Esophagus (tissue), 2 donors: ENCODE results near the gene ALDH9A1. TPM values are rescaled to one million over a fixed set of nuclear protein-coding genes. Genes with fewer than 3 reads are reported as not detected.
A peak's percentile ranks its signal among the peaks of the same experiment; 100 is the strongest.
"Not testable (repeated sequence)": the region's sequence is repeated elsewhere in the genome, so short reads cannot be mapped to it uniquely, and the experiment has no call there.

Experiments
- H3K27ac ChIP-seq, 2 donors: one replicate each; pipeline ENCODE4 v1.5.1; 2013; ENCODE audit warnings: low read depth in 2 of 2, mild to moderate bottlenecking in 2 of 2, inconsistent platforms in 1 of 2, low read length in 1 of 2, moderate library complexity in 1 of 2
- H3K27me3 ChIP-seq, 2 donors: one replicate each; pipeline ENCODE4 v1.6.1; 2013; ENCODE audit warnings: low read length in 2 of 2, control low read depth in 1 of 2, mild to moderate bottlenecking in 1 of 2; ENCODE audit not compliant: insufficient read depth in 2 of 2, control insufficient read depth in 1 of 2
- H3K36me3 ChIP-seq, 2 donors: one replicate each; pipeline ENCODE4 v1.6.1; 2013; ENCODE audit warnings: low read length in 1 of 2; ENCODE audit not compliant: control insufficient read depth in 2 of 2, insufficient read depth in 2 of 2
- H3K4me1 ChIP-seq, 2 donors: one replicate each; pipeline ENCODE4 v1.6.1; 2013; ENCODE audit warnings: low read length in 1 of 2; ENCODE audit not compliant: control insufficient read depth in 2 of 2, insufficient read depth in 2 of 2
- H3K4me3 ChIP-seq, 2 donors: one replicate each; pipeline ENCODE4 v1.5.1; 2013; ENCODE audit warnings: low read length in 2 of 2, mild to moderate bottlenecking in 2 of 2, low read depth in 1 of 2, moderate library complexity in 1 of 2
- H3K9me3 ChIP-seq, 2 donors: one replicate each; pipeline ENCODE4 v1.6.1; 2013; ENCODE audit warnings: mild to moderate bottlenecking in 2 of 2, low read depth in 1 of 2, low read length in 1 of 2, moderate library complexity in 1 of 2; ENCODE audit not compliant: control insufficient read depth in 2 of 2, insufficient read depth in 1 of 2
- WGBS, 2 donors: extraction: QIAGEN DNeasy Blood & Tissue Kit; methylation state at CpG; one replicate each; pipeline ENCODE4 v1.1.7; 2013; 5-methylcytosine and 5-hydroxymethylcytosine counted together
- polyA plus RNA-seq, 2 donors: library from polyadenylated mRNA; stranded (reverse); fragments of 200-250 nt; gene quantifications; one replicate each; pipeline ENCODE4 v1.2.3, GENCODE V29; 2013
- donor health status: healthy with polysubstance abuse.
- donor health status: Bipolar disorder and iron deficiency.

ALDH9A1 gene
- polyA plus RNA-seq: 100 to 1,000 TPM in 1 of 2 donors, 10 to 100 TPM in 1; 60.4 to 113 TPM

DNA sequence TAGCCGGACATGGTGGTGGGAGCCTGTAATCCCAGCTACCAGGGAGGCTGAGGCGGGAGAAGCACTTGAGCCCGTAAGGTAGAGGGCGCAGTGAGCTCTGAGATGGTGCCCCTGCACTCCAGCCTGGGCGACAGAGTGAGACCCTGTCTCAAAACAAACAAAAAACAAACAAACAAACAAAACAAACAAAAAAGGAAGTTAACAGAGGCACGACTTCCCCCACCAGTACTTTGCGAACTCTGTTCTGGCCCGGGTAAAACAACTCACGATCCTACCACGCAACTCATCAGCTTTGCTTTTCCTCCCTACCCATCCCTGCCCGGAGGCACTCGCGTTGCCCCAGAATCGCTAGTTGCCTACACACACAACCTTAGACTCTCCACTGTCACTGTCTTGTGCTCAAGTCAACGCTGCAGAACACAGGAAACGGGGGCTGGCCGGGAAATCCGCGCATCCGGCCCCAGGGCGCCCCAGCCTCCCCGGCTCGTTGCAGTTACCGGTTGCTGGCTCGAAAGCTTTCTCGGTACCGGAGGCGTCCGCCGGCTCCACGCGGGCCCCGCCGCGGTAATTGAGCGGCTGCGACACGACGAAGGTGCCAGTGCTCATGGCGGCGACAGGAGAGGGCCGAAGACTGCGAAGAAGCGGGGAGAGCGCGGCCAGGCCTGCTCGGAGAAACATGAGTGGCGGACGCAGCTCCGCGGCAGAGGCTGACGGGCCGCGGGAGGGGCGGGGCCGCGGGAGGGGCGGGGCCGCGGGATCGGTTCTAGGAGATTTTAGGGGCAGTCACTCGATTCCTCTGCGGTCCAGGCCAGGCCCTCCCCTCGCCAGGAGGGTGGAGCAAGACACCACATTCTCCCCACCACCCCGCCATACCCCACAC, at the start of gene ALDH9A1:
Gene ALDH9A1 (minus strand): TSS at position 682 of the 880 bp plus-strand sequence. CDS start 4 bp downstream, at position 678.
- Histone ChIP-seq H3K27me3 (no peaks in the 10 kb centered on the region), H3K4me1 (no peaks in the 10 kb centered on the region), H3K9me3 (no peaks in the 10 kb centered on the region), H3K36me3 (no peaks in the 10 kb centered on the region), H3K27ac (peak within 1 kb of the TSS; percentile 99), H3K4me3 (peak within 1 kb of the TSS; percentile 95 to 96)
- WGBS, 2 donors: 1% methylated on average over 61 to 65 of the region's 65 CpGs

DNA sequence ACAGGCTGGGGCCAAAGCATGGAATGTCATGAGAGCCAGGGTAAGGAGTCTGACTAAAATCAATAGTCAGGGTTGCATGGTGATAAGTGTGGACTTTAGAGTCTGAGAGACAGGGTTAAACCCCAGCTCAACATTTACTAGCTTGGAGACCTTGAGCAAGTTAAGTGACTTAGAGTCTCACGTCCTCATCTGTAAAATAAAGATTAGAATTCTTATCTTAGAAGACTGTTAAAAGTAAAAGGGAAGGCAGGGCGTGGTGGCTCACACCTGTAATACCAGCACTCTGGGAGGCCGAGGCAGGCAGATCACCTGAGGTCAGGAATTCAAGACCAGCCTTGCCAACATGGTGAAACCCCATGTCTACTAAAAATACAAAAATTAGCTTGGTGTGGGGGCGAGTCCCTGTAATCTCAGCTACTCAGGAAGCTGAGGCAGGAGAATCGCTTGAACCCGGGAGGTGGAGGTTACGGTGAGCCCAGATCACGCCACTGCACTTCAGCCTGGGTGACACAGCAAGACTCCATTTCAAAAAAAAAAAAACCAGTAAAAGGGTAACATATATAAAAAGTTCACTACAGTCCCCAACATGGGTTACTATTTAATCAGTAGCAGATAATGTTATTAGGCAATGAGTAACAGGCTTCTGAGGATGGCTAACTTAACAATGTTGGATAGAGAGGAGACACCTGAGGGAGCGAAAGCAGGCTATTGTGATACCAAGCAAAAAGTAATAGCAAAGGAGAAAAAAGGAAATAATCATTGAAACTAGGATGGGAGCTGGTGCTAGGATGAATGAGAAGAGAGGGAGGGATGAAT, 49.5 kb upstream of the ALDH9A1 start:
- no peak overlapping the region for H3K27ac ChIP-seq
- H3K36me3 ChIP-seq: no peaks in the 10 kb centered on the region
- H3K27me3 ChIP-seq: no peaks in the 10 kb centered on the region
- H3K9me3 ChIP-seq: no peaks in the 10 kb centered on the region
- 82 to 95% methylated on average over 9 of the region's 9 CpGs for WGBS, 2 donors
- no peaks in the 10 kb centered on the region for H3K4me1 ChIP-seq
- H3K4me3 ChIP-seq: no peak overlapping the region

DNA sequence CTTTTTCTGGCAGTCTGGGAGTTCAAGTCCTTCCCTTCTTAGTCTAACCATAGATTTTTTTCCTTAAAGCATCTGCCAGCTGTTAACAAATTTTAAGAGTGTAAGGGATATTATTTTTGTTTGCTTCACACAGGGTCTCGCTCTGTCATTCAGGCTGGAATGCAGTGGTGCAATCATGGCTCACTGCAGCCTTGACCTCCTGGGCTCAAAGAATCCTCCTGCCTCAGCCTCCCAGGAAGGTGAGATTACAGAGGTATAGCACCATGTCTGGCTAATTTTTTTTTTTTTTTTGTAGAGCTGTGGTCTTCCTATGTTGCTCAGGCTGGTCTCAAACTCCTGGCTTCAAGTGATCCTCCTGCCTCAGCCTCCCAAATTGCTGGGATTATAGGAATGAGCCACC, 46.6 kb upstream of the ALDH9A1 start:
- not testable (repeated sequence) for H3K4me1 ChIP-seq, H3K27me3 ChIP-seq, H3K27ac ChIP-seq, H3K36me3 ChIP-seq, H3K4me3 ChIP-seq, H3K9me3 ChIP-seq
- 99 to 100% methylated on average over 1 of the region's 1 CpG for WGBS, 2 donors

GRCh38 chr1:165742194-165742593, 43.8 kb upstream of the ALDH9A1 start:
- 95 to 97% methylated on average over 8 of the region's 8 CpGs for WGBS, 2 donors
- no peaks in the 10 kb centered on the region for H3K27me3 ChIP-seq
- no peaks in the 10 kb centered on the region for H3K9me3 ChIP-seq
- no peak overlapping the region for H3K27ac ChIP-seq
- peaks cover 0 to 2% of the 10 kb centered on the region in 2 donors for H3K36me3 ChIP-seq
- no peaks in the 10 kb centered on the region for H3K4me1 ChIP-seq
- no peak overlapping the region for H3K4me3 ChIP-seq

DNA sequence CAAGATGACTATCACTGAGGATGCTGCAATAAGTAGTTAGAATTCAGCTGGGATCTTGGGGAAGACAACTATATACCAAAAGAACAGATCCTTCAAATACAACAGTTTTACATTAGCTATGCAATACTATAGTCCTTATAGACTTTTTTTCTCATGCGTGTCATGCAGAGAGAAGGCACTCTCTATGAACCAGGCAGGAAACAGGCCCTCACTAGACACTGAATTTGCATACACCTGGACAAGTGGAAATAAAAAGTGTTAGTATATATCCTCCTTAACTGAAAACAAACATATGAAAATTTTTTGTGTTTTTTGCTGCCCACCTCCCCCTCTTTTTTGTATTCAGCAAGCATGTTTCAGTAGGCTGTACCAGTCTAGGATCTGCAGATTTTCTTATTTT, 40.4 kb upstream of the ALDH9A1 start:
- Histone ChIP-seq H3K9me3 (no peaks in the 10 kb centered on the region), H3K4me1 (no peaks in the 10 kb centered on the region), H3K36me3 (peaks cover 0 to 2% of the 10 kb centered on the region in 2 donors), H3K4me3 (no peak overlapping the region), H3K27me3 (no peaks in the 10 kb centered on the region), H3K27ac (no peak overlapping the region)
- 94 to 97% methylated on average over 1 of the region's 1 CpG for WGBS, 2 donors

GRCh38 chr1:165737196-165737595, 38.8 kb upstream of the ALDH9A1 start:
- peaks cover 0 to 2% of the 10 kb centered on the region in 2 donors for H3K36me3 ChIP-seq
- H3K27me3 ChIP-seq: no peaks in the 10 kb centered on the region
- no peak overlapping the region for H3K4me3 ChIP-seq
- H3K27ac ChIP-seq: no peak overlapping the region
- no peaks in the 10 kb centered on the region for H3K4me1 ChIP-seq
- H3K9me3 ChIP-seq: no peaks in the 10 kb centered on the region

- Histone ChIP-seq H3K27me3 (no peaks in the 10 kb centered on the region), H3K27ac (no peak overlapping the region), H3K9me3 (no peaks in the 10 kb centered on the region), H3K4me3 (no peak overlapping the region), H3K4me1 (no peaks in the 10 kb centered on the region), H3K36me3 (peaks cover 0 to 2% of the 10 kb centered on the region in 2 donors)
- WGBS, 2 donors: 83 to 88% methylated on average over 3 of the region's 3 CpGs
Observed at GRCh38 chr1:165734906-165735305, 36.5 kb upstream of the ALDH9A1 start.

- Histone ChIP-seq H3K9me3 (no peaks in the 10 kb centered on the region), H3K4me1 (no peaks in the 10 kb centered on the region), H3K27ac (no peak overlapping the region), H3K36me3 (peaks cover 0 to 2% of the 10 kb centered on the region in 2 donors), H3K4me3 (no peak overlapping the region), H3K27me3 (no peaks in the 10 kb centered on the region)
- WGBS, 2 donors: 93 to 95% methylated on average over 2 of the region's 2 CpGs
Observed at GRCh38 chr1:165726841-165727240, 28.5 kb upstream of the ALDH9A1 start.

GRCh38 chr1:165726169-165726568, 27.8 kb upstream of the ALDH9A1 start:
- Histone ChIP-seq H3K27me3 (no peaks in the 10 kb centered on the region), H3K36me3 (peaks cover 0 to 2% of the 10 kb centered on the region in 2 donors), H3K9me3 (no peaks in the 10 kb centered on the region), H3K4me1 (no peaks in the 10 kb centered on the region), H3K27ac (no peak overlapping the region), H3K4me3 (no peak overlapping the region)
- 85 to 98% methylated on average over 2 of the region's 2 CpGs for WGBS, 2 donors
